ENCODE data around the gene ATG2B.
"Not testable (repeated sequence)": the region's sequence is repeated elsewhere in the genome, so short reads cannot be mapped to it uniquely, and the experiment has no call there.

ATG2B gene

DNA sequence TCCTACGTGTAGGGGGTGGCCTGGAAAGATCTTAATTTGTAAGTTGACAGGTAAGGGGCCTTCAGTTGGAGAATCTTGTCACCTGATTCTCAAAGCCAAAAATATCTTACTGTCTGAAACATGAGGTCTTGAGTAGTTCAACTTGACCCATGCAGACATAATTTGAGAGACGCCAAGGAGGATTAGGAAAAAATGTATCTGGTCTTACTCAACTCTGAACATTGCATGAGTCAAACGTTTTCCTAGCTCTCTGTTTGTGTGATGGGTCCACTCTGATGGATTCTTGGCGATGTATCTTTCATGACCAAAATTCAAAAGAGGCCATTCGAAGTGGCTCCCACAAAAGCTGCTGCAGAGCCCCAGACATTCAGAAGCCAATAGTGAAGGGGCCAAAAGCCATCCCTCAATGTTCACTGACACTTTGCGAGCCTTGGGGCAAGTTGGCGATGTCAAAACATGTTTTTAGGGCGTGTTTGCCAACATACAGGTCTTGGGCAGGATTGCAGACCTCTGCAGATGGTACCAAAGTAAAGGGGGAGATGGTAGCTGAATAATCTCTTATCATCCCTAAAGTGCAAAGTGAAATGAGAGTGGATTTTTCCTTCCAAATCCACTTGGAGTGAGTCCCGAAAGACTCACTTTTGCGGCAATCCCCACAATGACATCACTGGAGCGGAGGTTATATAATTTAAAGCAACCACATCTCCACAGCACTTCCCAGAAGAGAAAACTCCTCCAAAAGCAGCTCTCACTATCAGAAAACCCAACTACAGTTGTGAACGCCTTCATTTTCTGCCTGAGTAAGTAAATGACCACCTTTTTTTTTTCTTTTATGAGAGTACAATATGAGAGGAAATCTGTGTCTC is 107.4 kb downstream of the ATG2B start, which contains the start of gene BDKRB1:
Gene BDKRB1 (plus strand): TSS at position 710 of the 866 bp plus-strand sequence. CDS start 7,473 bp downstream, outside the sequence.
- DNase-seq (ENCODE audit: extremely low read depth in 1 of 2, low read depth in 1 of 2), result no peak

DNA sequence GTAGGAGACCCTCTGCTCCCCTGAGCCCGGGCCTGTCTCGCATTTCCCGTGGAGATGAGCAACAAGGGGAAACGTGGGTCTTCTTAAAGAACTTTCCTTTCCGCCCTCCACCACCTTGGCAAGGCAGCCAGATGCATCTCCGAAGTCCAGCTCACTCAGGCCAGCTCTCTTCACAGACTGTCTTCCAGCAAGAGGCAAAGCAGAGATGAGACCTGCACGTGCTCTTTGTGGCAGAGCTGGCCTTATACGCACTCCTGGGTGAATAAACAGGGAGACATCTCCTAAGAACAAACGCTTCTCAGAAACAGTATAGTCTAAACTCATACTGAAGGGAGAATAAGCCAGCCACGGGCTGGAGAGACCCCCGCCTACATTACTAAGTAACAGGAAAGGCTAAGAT is 108.5 kb downstream of the ATG2B start:
- DNase-seq (ENCODE audit: extremely low read depth in 1 of 2, low read depth in 1 of 2), result no peak

DNA sequence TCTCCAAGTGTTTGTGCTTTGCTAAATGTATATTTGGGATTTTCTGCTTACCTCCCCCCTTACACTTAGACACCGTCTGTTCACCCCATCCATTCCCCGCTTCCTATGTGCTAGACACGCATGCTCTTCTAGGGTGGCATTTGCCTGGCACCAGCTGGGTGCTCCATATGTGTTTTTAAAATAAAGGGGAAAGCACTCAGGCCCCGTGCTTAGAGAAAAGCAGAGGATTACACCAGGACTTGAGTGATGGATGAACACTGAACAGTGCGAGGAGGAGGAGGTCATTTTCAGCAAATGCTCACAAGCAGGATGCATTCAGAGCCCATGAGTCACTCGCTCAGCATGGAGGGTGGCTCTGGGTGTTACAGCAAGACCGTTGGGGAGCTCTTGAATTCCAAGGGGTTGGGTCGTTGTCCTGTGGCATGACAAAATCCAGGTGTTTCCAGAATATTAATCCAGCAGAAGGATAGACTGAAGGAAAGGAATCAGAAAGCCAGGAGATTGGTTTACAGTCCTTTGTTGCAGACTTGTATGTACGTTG is 110.1 kb downstream of the ATG2B start:
- no peak for DNase-seq (ENCODE audit: extremely low read depth in 1 of 2, low read depth in 1 of 2)

DNA sequence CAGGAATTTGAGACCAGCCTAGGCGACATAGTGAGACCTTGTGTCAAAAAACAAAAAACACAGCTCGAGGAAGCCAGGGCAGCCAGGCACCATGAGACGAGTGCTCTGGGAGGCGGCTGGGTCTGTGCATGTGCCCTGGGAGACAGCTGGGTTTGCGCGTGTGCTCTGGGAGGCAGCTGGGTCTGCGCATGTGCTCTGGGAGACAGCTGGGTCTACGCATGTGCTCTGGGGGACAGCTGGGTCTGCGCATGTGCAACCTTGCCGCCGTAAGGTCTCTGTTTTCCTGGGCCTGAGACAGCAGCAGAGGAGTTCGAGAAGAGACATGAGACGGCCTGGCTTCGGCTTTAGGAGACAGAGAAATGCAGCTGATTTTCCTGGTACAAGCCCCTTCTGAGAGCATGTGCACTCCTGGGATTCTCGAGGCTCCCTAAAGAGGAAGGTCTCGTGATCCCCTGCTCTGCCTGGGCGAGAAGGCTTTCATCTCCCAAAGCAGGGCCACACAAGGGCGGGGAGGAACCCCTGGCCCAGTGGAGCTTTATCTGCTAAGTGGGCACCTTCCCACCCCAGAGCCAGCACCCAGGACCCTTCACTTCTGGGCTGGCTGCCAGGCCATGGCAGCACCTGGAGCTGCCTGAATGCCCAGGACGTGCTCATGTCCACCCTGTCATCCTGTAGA is 110.7 kb downstream of the ATG2B start:
- no peak for DNase-seq (ENCODE audit: extremely low read depth in 1 of 2, low read depth in 1 of 2)

DNA sequence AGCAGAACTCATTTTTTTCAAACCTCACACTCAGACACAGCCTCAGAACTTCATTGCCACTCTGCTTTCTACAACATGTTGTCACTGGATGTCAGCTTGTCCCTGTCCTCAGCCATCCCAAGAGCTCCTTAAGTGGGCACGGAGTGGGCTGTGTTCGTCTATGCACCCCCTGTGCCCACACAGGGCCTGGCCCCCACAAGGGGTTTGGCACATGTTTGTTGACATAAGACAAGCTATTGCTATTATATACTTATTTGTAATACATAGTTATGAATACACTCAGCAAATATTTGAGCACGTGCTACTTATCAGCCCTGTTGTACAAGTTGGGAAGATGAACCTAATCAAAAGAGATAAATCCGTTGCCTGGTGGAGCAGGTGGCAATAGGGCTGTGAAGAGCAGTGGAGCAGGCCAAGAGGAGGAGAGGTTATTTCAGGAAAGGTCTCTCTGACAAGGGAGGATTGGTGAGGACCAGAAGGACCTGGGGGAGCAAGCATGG is 111.4 kb downstream of the ATG2B start:
- DNase-seq (ENCODE audit: extremely low read depth in 1 of 2, low read depth in 1 of 2), result no peak

DNA sequence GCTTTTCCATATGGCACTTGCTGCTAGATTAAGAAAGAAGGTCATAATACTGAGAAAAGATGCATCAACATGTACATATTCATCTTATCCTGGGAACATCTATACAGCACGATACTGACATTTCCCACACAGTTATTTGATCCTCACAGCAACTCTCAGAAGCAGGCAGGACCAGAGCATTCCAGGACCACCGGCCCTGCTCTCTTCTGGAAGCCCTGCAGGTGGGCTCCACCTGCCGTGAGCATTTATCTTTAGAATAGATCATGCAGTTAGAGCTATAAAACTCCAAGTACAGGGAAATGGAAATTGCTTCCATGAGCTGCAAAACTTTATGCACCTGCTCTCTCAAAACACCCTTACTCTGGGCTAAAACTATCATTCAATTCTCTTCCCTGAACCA is 112.7 kb downstream of the ATG2B start:
- no peak for DNase-seq (ENCODE audit: extremely low read depth in 1 of 2, low read depth in 1 of 2)

DNA sequence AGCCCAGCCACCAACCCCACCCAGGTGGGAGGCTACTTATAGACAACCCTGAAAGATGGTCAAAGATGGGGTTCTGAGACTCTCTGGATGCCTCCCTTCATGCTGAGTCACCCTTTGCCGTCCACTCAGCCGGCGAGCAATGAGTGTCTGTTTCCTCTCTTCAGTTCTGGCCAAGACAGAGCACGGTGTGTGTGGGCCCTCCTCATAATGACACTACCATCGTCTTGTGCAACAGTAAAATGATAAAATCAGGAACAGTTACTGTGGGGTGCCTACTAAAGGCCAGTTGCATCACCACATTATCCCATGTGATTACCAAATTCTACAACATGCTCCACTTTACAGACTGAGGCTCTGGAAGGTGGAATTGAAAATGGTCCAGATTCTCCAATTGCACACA is 114.1 kb downstream of the ATG2B start:
- no peak for DNase-seq (ENCODE audit: extremely low read depth in 1 of 2, low read depth in 1 of 2)

DNA sequence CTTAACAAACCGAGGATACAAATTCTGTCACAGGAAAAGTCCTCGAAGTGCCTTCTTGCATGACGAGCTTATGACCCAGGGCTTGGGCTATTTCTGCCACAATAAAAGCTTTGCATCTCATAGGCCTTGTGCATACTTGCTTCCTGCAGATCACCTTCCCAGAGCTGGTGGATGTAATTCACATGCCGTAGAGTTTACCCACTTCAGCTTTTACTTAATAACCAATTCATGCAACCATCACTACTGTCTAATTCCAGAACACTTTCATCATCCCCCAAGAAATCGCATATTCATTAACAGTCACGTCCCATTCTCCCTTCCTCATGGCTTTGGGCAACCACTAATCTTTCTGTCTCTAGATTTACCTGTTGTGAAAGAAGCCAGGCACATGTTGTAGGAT is 116.1 kb downstream of the ATG2B start:
- no peak for DNase-seq (ENCODE audit: extremely low read depth in 1 of 2, low read depth in 1 of 2)

DNA sequence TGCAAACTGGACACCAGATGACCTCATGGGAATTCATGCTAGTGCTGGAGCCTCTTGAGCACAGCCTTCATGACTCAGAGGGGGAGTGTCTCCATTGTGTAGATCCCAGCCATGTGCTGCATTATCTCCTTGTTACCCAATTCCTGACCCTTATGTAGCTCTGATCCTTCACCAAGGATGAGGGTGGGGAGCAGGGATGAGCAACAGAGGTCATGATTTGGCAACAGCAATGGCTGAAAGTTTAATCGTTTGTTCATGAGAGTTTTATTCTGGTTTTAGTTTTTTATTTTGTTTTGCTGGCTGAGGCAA is 116.6 kb downstream of the ATG2B start:
- no peak for DNase-seq (ENCODE audit: extremely low read depth in 1 of 2, low read depth in 1 of 2)

DNA sequence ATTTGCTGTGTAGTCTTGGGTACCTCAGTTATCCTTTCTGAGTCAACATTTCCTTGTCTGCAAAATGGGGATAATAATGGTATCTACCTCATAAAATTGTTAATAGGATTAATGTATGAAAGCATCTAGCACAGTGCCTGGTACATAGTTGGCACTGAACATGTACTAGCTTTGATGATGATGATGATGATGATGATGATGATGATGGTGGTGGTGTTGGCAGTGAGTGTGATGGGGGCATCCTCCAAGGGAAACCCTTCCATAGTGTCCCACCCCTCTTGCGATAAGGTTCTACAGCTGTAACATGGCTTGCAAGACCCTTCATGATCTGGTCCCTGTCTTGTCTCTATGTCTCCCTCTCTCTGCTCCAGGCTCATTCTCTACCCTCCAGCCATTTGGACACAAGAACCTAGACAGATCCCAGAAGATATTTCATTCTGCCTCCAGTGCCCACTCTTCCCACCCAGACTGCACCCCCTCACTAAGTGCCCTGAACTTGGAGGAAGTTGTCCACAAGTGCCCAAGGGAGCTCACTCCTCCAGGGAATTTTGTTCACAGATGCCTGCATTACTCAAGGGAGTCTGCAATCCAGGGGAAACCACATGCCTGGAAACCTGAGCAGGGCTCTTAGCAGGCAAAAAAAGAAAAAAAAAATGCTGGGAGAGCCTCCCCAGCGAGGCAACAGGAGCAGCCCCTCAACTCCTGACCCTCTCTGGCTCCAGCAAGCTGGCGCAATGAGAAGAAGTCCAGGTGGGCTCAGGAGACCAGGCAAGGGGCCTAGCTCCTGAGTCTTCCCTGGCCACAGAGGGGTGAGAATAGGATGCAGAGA is 117.2 kb downstream of the ATG2B start:
- DNase-seq (ENCODE audit: extremely low read depth in 1 of 2, low read depth in 1 of 2), result no peak

DNA sequence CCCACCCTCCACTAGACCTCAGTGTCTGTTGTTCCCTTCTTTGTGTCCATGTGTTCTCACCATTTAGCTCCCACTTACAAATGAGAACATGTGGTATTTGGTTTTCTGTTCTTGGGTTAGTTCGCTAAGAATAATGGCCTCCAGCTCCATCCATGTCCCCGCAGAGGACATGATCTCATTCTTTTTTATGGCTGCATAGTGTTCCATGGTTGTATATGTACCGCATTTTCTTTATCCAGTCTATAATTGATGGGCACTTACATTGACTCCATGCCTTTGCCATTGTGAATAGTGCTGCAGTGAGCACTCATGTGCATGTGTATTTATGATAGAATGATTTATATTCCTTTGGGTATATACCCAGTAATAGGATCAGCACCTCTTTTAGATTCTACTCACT is 118.1 kb downstream of the ATG2B start:
- DNase-seq (ENCODE audit: extremely low read depth in 1 of 2, low read depth in 1 of 2), result not testable (repeated sequence)

DNA sequence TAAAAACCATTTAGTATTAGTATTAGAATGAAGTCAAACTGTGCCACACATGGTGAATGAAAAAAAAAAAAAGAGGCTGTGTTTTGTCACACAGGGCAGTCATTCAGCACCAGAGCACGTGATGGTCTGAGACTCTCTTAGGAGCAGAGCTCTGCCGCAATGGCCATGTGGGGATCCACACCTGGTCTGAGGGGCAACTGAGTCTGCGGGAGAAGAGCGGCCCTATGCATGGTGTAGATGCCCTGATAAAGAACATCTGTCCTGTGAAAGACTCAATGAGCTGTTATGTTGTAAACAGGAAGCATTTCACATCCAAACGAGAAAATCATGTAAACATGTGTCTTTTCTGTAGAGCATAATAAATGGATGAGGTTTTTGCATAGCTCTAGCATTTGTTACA is 119.4 kb downstream of the ATG2B start:
- DNase-seq (ENCODE audit: extremely low read depth in 1 of 2, low read depth in 1 of 2), result no peak

DNA sequence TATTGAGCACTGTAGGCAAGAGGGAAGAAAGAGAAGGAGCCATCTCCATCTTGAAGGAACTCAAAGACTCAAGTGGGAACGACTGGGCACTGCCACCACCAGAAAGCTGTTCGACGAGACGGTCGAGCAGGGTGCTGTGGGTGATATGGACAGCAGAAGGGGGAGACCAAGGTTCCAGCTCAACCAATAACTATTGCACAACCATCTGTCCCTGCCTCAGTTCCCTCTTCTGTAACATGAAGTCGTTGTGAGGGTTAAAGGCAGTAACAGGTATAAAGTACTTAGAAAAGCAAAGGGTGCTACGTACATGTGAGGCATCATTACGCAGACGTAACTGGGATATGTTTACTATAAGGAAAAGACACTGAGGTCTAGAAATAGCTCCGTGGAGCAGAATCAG is 121.0 kb downstream of the ATG2B start:
- DNase-seq (ENCODE audit: extremely low read depth in 1 of 2, low read depth in 1 of 2), result no peak

DNA sequence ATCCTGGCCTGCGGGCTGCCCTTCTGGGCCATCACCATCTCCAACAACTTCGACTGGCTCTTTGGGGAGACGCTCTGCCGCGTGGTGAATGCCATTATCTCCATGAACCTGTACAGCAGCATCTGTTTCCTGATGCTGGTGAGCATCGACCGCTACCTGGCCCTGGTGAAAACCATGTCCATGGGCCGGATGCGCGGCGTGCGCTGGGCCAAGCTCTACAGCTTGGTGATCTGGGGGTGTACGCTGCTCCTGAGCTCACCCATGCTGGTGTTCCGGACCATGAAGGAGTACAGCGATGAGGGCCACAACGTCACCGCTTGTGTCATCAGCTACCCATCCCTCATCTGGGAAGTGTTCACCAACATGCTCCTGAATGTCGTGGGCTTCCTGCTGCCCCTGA is 122.5 kb downstream of the ATG2B start:
- no peak for DNase-seq (ENCODE audit: extremely low read depth in 1 of 2, low read depth in 1 of 2)

DNA sequence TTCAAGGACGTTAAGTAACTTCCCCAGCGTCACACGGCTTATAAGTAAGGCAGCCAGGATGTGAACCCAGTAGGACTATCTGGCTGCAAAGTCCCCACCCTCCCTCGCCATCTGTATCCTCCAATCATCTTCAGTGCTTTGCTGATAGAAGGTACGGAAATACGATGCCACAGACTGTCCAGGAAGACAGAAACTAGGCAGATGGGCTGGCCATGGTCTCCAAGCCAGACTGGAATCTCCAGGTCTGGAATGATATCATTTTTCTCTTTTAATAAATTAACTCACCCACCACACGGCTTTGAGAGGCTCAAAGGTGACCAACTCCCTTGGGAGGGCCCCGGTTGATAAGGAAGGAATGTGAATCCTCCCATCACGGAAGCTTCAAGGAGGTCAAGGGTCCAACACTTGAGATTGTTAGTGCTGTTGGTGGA is 123.4 kb downstream of the ATG2B start:
- no peak for DNase-seq (ENCODE audit: extremely low read depth in 1 of 2, low read depth in 1 of 2)

DNA sequence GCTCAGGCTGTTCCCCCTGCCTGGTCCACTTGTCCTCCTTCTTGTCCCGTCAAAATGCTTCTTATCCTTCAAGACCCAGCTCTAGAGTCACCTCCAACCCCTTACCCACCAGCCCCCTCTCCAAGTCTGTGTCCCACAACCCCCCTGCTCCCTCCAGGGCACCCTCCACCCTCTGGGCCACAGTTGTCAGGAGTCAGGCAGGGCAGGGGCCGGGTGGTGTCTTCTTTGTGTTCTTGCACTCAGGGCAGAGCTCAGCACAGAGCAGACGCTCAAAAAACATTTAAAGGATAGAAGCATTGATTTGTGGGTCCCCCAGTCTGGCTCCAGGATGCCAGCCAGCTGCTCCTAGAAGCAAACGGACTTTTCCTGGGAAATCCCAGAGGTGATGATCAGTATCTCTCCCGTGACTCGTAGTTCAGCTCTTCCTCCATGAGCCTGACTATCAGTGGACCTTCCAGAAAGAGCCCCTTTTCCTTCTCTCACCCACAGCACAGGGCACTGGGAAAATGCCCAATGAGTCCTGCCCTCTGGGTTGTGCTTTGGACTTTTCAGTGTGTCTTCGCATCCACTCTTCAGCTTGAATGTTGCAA is 124.4 kb downstream of the ATG2B start:
- DNase-seq (ENCODE audit: extremely low read depth in 1 of 2, low read depth in 1 of 2), result no peak

DNA sequence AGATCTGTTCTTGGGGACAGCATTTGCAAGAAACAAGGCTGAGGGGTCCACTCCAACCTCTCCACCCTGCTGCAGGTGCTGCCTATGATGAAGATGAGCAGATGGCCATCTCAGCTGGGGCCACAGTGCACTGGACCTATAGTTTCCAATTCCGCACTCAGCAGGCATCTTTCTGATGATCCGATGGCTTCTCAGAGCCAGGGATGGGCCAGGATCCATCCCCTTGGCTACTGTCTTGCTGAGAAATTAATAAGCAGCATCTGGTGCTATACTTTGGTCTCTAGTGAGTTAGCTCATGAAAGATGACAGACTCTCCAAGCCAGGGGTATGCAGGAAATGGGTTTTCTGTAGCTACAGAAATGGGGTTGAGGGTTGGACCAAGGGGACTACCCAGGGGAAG is 125.5 kb downstream of the ATG2B start:
- no peak for DNase-seq (ENCODE audit: extremely low read depth in 1 of 2, low read depth in 1 of 2)

DNA sequence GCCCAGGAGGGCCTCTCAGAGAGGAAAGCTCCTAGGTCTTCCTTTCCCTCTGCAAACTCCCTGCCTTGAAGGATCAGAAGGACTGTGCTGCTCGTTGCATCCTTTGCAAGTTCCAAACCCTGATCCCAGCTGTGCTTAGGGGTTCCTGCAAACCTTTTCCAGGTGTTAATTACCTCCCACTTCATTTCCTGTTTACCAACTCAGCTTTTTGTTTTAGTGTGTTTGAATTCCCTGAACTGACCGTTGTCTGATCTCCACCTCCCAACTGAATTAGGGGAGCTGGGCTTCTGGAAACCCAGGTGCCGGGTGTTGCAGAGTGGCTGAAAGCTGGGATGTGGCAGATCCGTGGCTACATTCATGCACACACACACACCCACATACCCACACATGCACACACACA is 127.7 kb downstream of the ATG2B start:
- DNase-seq (ENCODE audit: extremely low read depth in 1 of 2, low read depth in 1 of 2), result no peak

DNA sequence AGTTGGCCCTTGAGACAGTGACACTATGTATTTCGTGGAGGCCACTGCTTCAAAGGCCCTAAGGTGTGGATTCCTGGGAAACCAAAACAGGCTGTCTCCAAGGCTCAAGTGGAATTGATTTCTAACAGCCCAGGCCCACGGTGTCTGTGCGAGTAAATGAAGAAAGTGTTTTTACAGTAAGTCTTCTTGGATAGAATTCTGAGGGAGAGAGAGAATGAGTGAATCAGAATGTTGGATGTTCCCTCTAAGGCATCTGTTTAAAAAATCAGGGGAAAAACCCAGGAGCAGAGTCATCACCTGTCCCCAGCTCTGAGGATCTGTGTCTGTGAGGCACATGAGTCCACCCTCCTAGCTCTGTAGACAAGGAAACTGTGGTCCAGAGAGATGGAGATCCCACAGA is 129.5 kb downstream of the ATG2B start:
- DNase-seq (ENCODE audit: extremely low read depth in 1 of 2, low read depth in 1 of 2), result no peak

DNA sequence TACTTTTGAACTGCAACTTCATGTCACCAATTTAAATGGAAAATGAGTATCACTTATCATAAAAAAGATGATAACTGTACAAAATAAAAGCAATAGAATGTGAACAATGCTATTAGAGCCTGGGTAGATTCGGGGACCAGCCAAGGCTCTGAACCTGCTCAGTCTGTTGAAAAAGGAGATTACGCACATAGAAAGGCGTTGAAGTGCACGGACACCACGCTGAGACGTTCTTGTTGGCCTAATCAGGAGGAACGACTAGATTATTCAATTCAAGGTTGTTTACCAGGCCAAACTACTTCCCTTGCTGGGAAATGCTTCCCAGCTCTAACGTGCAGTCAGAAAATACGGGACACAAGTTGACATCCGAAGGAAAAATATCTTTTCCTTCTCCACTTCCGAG is 130.6 kb downstream of the ATG2B start:
- no peak for DNase-seq (ENCODE audit: extremely low read depth in 1 of 2, low read depth in 1 of 2)
